ENCODE data around the gene AVPR1B.
A peak's percentile ranks its signal among the peaks of the same experiment; 100 is the strongest.

The AVPR1B gene

DNA sequence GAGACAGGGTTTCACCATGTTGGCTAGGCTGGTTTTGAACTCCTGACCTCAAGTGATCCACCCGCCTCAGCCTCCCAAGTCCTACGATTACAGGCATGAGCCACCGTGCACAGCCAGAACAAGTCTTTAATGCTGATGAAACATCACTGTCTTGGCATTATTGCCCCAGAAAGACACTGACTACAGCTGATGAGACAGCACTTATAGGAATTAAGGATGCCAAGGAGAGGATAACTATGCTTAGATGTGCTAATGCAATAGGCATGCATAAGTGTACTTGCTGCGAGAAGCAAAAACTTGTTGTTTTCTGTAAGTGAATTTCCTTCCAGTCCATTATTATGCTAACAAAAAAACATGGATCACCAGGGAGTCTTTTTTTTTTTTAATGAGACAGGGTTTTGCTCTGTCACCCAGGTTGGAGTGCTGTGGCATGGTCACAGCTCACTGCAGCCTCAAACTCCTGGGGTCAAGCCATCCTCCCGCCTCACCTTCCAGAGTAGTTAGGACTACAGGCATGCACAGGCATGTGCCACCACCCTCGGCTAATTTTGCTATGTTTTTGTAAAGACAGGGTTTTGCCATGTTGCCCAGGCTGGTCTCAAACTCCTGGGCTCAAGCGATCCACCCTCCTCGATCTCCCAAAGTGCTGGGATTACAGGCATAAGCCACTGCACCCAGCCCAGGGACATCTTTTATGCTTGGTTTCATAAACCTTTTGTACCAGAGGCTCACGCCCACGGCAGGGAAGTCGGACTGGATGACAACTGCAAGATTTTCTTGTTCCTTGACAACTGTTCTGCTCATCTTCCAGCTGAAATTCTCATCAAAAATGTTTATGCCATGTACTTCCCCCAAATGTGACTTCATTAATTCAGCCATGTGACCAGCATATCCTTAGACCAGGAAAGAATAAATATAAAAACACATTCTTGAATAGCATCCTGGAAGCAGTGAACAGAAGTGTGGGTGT lies 41.1 kb downstream of the AVPR1B start:
- TF ChIP-seq, protein P1, sequence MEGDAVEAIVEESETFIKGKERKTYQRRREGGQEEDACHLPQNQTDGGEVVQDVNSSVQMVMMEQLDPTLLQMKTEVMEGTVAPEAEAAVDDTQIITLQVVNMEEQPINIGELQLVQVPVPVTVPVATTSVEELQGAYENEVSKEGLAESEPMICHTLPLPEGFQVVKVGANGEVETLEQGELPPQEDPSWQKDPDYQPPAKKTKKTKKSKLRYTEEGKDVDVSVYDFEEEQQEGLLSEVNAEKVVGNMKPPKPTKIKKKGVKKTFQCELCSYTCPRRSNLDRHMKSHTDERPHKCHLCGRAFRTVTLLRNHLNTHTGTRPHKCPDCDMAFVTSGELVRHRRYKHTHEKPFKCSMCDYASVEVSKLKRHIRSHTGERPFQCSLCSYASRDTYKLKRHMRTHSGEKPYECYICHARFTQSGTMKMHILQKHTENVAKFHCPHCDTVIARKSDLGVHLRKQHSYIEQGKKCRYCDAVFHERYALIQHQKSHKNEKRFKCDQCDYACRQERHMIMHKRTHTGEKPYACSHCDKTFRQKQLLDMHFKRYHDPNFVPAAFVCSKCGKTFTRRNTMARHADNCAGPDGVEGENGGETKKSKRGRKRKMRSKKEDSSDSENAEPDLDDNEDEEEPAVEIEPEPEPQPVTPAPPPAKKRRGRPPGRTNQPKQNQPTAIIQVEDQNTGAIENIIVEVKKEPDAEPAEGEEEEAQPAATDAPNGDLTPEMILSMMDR (IDR thresholded peaks at IDR 0.05; ENCODE audit: insufficient read depth, low read depth, low read length, missing control alignments) = no peak
- DNase-seq (ENCODE audit: low read depth) = peak; percentile 24
- no peak overlapping the region for H3K4me3 ChIP-seq (ENCODE audit: low read depth, low read length)

DNA sequence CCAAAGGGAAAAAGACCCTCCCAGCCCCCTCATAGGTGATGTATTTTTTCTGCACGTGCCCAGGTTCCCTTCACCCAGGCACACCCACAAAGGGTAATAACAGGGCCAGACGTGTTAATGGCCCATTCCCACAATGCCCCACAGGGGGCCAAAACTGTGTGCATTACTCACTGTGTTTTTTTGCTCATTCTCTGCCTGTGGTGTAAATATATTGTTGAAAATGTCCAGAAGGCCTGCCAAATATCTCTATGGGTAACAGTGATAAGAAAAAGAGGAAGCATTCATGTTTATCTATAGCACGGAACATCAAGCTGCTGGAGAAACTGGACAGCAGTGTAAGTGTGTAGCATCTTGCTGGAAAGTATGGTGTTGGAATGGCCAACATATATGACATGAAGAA lies 42.3 kb downstream of the AVPR1B start:
- peak; percentile 37 for DNase-seq (ENCODE audit: low read depth)
- TF ChIP-seq, protein P1 (IDR thresholded peaks at IDR 0.05; ENCODE audit: insufficient read depth, low read depth, low read length, missing control alignments) = no peak
- H3K4me3 ChIP-seq (ENCODE audit: low read depth, low read length) = no peak overlapping the region

DNA sequence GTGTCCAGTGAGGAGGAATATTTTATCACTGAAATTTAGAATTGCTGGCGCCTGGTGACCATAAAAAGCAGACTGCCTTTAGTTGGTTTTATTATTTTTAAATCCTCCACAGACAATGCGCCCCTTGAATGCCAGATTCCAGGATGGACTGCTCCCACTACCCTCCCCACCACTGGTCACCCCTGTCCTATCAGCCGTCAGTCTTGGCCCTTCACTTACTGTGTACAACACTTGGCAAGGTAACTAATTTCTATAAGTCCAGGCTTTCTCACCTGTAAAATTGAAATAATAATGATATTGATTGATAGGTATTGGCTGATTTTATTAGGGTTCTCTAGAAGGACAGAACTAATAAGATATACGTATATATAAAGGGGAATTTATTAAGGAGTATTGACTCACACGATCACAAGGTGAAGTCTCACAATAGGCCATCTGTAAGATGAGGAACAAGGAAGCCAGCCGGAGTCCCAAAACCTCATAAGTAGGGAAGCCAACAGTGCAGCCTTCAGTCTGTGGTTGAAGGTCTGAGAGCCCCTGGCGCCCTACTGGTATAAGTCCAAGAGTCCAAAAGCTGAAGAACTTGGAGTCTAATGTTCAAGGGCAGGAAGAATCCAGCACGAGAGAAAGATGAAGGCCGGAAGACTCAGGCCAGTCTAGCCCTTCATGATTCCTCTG lies 46.4 kb downstream of the AVPR1B start:
- H3K4me3 ChIP-seq (ENCODE audit: low read depth, low read length) = no peak overlapping the region
- DNase-seq (ENCODE audit: low read depth) = no peak
- TF ChIP-seq, protein P1 (IDR thresholded peaks at IDR 0.05; ENCODE audit: insufficient read depth, low read depth, low read length, missing control alignments) = no peak

DNA sequence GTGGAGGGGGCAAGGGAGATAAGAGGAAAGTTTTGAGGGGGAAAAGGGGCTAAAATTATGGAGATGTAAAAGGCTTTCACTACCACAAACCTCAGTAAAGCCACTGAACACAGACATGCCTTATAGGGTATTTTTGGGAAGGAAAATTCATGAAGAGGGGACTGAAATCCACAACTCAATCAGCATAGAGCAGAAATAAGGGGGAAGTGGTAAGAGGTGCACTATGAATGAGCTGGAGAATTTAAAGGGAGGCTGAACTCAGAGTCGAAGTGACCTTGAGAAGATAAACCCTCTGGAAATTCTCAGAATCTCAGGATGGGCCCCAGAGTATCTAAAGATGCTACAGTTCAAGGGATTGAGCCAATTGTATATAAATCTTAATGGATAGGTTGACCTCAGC lies 48.9 kb downstream of the AVPR1B start:
- no peak overlapping the region for H3K4me3 ChIP-seq (ENCODE audit: low read depth, low read length)
- no peak for DNase-seq (ENCODE audit: low read depth)
- TF ChIP-seq, protein P1 (IDR thresholded peaks at IDR 0.05; ENCODE audit: insufficient read depth, low read depth, low read length, missing control alignments) = no peak

DNA sequence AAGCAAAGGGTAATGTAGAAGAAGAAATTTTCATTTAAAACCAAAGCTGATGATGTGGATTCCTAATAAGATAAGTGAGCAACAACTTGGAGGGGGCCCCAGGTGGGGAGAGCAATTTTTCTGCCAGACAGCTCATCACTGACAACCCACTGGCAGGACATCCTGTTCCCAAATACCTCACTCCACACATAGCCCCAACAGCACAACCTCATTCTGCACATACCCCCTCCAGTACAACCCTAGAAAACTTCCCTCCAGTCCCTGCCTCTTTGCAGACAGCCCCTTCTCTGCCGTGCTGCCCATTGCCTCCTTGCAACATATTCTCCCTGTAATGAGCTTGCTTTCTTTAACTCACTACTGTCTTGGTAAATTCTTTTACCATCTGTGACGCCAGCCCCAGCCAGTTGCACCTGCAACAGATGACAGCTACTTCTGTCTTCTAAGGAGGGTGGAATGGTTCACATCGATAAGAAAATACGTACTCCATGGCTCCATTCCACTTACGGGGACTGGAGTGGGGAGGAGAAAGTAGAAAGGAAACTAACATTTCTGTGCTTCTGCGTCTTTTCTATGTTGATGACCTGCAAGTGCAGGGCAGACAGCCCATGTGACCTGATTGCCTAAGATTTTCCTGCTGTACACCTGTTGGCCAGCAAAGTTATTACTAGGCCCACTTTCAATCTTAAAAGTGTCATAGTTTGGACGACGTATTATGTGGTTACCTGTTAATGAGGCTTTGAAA lies 49.5 kb downstream of the AVPR1B start:
- H3K4me3 ChIP-seq (ENCODE audit: low read depth, low read length) = no peak overlapping the region
- TF ChIP-seq, protein P1 (IDR thresholded peaks at IDR 0.05; ENCODE audit: insufficient read depth, low read depth, low read length, missing control alignments) = no peak
- peak; percentile 48 for DNase-seq (ENCODE audit: low read depth)

DNA sequence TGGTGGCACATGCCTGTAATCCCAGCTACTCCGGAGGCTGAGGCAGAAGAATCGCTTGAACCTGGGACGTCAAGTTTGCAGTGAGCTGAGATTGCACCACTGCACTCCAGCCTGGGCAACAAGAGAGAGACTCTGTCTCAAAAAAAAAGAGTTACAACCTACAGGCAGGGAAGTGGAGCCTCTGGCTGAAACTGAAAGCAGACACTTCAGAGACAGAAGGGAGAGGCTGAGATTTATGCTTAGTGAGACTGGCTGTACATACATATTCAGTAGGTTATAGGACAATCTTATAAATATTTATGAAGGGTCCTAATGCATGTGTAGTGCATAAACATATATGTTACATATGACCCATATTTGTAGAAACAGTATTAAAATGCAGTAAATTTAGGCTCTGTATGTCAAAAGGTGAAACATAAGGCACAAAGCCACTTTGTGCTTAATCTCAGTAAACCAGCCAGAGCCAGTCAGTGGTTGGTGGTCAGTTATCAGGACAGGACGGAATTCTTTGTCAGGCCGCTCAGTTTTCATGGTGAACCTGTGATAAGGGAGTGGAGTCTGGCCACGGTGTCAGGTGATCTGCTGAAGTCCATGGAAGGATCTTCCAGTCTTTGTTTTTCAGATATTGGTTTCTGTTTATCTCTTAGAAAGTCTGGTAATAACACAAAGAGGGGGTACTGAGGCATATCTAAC lies 50.6 kb downstream of the AVPR1B start:
- no peak overlapping the region for H3K4me3 ChIP-seq (ENCODE audit: low read depth, low read length)
- peak; percentile 78 for DNase-seq (ENCODE audit: low read depth)
- TF ChIP-seq, protein P1 (IDR thresholded peaks at IDR 0.05; ENCODE audit: insufficient read depth, low read depth, low read length, missing control alignments) = no peak

Data from GM12865 (cell line).